ENCODE results near the gene HOMER2. TPM values are rescaled to one million over a fixed set of nuclear protein-coding genes. Genes with fewer than 3 reads are reported as not detected.

Gene HOMER2
- total RNA-seq, 3 donors from 2014 or later: 6.1 to 295 (median 77.7) TPM

DNA sequence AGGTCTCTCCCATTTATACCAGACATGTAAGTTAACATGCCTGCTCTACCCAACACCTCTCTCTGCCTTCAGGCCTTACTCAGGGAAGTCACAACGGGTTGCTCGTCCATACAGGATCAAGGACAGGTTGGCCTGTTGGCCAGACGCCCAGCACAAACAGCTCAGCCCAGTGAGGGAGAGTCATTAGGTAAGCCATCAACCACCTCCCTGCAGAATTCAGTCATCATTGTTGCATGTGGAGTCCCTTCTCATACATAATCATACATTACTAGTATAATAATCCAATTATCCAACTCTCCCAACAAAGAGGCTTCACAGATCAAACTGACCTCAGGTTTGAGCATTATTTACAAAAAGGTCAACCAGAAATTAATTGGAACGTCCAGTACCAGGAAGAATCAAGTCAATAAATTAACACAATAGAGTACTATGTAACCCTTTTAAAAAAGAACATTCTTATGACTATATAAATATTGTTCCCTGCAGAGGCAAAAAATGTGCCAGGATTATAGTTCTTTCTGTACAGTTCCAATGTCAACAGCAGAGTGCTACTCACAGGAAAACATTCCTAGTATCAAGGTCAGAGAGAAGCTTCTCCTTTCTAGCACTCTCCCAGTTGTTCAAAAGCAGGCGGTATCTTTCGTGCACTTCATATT lies 33.2 kb downstream of the HOMER2 start:
- TF ChIP-seq POLR2AphosphoS5 (IDR thresholded peaks at IDR 0.05) (peak in 2 of 3 donors; percentile 45 to 60), POLR2A (IDR thresholded peaks at IDR 0.05) (no peak)
- TF ChIP-seq, protein P1, sequence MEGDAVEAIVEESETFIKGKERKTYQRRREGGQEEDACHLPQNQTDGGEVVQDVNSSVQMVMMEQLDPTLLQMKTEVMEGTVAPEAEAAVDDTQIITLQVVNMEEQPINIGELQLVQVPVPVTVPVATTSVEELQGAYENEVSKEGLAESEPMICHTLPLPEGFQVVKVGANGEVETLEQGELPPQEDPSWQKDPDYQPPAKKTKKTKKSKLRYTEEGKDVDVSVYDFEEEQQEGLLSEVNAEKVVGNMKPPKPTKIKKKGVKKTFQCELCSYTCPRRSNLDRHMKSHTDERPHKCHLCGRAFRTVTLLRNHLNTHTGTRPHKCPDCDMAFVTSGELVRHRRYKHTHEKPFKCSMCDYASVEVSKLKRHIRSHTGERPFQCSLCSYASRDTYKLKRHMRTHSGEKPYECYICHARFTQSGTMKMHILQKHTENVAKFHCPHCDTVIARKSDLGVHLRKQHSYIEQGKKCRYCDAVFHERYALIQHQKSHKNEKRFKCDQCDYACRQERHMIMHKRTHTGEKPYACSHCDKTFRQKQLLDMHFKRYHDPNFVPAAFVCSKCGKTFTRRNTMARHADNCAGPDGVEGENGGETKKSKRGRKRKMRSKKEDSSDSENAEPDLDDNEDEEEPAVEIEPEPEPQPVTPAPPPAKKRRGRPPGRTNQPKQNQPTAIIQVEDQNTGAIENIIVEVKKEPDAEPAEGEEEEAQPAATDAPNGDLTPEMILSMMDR (IDR thresholded peaks at IDR 0.05): no peak
- peak; percentile 88 to 93 for DNase-seq (ENCODE audit: low spot score in 2 of 2)
- intact Hi-C loops (cut with DNase I; ENCODE audit: low total_unique reads): no loop called here
- Histone ChIP-seq H3K4me1 (no peaks in the 10 kb centered on the region), H3K9me3 (no peaks in the 10 kb centered on the region), H3K4me3 (no peak overlapping the region), H3K36me3 (no peaks in the 10 kb centered on the region), H3K27ac (peak overlapping the region; percentile 83 to 88), H3K27me3 (no peaks in the 10 kb centered on the region)

DNA sequence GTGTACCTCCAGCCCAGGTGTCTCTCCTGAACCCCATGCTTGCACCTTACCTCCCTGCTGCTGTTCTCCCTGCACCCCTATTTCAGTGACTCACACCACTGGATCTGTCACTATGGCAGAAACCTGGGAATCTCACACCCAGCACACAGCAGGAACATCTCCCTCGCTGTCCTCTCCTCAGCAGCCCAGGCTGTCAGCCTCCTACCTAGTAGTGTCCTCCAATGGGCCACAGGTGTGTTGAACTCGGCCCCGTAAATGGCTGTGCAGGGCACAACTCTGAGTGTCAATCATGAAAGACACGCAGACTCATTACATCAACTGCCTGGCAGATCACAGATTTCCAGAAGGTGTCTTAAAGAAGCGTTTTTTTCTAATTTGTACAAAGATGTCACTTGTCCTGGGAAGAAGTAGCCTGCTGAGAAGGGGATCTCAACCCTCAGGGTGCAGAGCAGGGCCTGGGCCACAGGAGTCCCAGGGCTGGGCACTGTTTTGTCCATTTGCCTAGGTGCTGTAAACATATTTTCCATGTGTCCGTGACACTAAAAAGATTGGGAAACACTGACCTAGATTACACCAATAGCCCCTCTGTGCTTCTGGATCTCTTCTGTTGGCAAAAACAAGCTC lies 33.8 kb downstream of the HOMER2 start:
- peak in 1 of 2 donors; percentile 34 for DNase-seq (ENCODE audit: low spot score in 2 of 2)
- no peaks in the 10 kb centered on the region for H3K4me1 ChIP-seq
- no peak overlapping the region for H3K4me3 ChIP-seq
- no peaks in the 10 kb centered on the region for H3K36me3 ChIP-seq
- TF ChIP-seq POLR2AphosphoS5 (IDR thresholded peaks at IDR 0.05) (no peak), POLR2A (IDR thresholded peaks at IDR 0.05) (no peak)
- TF ChIP-seq, protein P1 (IDR thresholded peaks at IDR 0.05): no peak
- H3K27me3 ChIP-seq: no peaks in the 10 kb centered on the region
- no peaks in the 10 kb centered on the region for H3K9me3 ChIP-seq
- intact Hi-C loops (cut with DNase I; ENCODE audit: low total_unique reads): no loop called here
- H3K27ac ChIP-seq: peak overlapping the region; percentile 83 to 88

DNA sequence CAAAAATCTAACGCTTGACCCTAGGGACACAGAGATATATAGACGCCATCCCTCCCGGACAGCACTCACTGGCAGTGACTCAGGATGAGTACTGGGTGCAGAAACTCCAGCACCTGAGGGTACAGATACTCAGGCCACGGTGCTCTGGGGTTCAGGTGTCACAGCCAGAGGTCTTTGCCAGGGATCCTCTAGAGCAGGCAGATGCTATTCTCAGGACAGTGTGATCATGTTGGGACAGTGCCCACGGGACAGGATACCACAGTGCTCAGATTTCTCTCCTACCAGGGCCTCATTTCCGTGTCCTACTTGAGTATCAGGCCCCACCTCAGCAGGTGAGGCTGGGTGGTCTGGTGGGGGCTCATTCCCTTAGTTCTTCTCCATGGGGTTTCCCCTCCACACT lies 34.4 kb downstream of the HOMER2 start:
- Histone ChIP-seq H3K27me3 (no peaks in the 10 kb centered on the region), H3K4me3 (no peak overlapping the region), H3K36me3 (no peaks in the 10 kb centered on the region), H3K9me3 (no peaks in the 10 kb centered on the region), H3K4me1 (no peaks in the 10 kb centered on the region), H3K27ac (peak overlapping the region; percentile 83 to 88)
- intact Hi-C loops (cut with DNase I; ENCODE audit: low total_unique reads): no loop called here
- no peak for DNase-seq (ENCODE audit: low spot score in 2 of 2)
- TF ChIP-seq POLR2A (IDR thresholded peaks at IDR 0.05) (no peak), POLR2AphosphoS5 (IDR thresholded peaks at IDR 0.05) (no peak)
- TF ChIP-seq, protein P1 (IDR thresholded peaks at IDR 0.05): no peak

DNA sequence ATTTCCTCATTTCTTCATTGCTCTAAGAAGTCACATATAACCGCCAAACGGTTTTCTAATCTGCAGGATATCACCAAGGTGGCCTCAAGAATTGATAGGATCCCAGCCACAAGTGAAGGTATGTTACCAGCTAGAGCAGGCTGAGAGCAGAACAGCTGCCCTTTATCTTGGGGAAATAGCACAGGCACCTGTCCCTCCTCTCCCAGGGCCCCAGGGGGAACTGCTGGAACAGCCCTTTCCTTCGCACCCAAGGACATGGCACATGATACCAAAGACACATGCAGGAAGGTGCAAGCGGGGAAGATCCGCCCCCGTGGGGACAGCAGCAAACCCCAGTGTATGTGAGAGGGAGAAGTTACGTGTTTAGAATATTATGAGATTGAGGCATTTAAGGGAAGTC lies 35.3 kb downstream of the HOMER2 start:
- Histone ChIP-seq H3K9me3 (no peaks in the 10 kb centered on the region), H3K27ac (peak overlapping the region; percentile 83 to 88), H3K36me3 (no peaks in the 10 kb centered on the region), H3K4me3 (no peak overlapping the region), H3K4me1 (no peaks in the 10 kb centered on the region), H3K27me3 (no peaks in the 10 kb centered on the region)
- TF ChIP-seq POLR2A (IDR thresholded peaks at IDR 0.05) (no peak), POLR2AphosphoS5 (IDR thresholded peaks at IDR 0.05) (peak in 1 of 3 donors; percentile 41)
- intact Hi-C loops (cut with DNase I; ENCODE audit: low total_unique reads): no loop called here
- peak in 1 of 2 donors; percentile 49 for DNase-seq (ENCODE audit: low spot score in 2 of 2)

DNA sequence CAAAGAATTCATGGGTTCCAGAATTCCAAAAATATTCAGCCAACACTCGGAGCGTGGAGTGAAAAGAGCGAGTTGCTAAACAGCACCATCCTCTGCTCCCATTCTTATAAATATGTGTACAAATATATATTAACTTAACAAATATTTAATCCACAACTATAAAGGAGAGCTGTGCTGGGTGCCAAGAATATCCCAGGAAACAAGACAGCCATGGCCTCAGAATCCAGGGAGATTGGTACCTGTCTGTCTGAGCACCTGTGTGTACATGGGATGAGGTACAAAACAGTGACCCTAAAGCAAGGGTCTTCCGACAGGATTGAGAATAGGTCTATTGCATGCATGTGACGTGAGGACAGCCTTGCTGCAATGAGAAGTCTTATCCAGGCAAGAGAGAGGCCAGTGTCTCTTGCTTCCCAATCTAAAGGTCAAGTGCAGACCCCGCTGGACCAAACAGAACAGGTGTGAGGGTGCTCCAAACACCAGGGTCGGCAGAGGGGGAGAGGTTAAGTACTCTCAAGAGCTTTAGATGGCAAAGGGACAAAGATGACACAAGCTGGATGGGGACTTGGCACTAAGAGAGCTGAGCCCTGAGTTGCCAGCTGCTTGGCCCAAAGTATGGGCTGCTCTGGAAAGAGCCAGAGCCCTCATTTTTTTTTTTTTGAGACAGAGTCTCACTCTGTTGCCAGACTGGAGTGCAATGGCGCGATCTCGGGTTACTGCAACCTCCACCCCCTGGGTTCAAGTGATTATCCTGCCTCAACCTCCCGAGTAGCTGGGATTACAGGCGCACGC lies 36.2 kb downstream of the HOMER2 start:
- intact Hi-C loops (cut with DNase I; ENCODE audit: low total_unique reads): no loop called here
- Histone ChIP-seq H3K9me3 (no peaks in the 10 kb centered on the region), H3K4me3 (no peak overlapping the region), H3K36me3 (no peaks in the 10 kb centered on the region), H3K4me1 (no peaks in the 10 kb centered on the region), H3K27ac (peak overlapping the region; percentile 83 to 88), H3K27me3 (no peaks in the 10 kb centered on the region)
- DNase-seq (ENCODE audit: low spot score in 2 of 2): no peak
- TF ChIP-seq, protein P1 (IDR thresholded peaks at IDR 0.05): no peak
- no peak for TF ChIP-seq POLR2A (IDR thresholded peaks at IDR 0.05)
- TF ChIP-seq POLR2AphosphoS5 (IDR thresholded peaks at IDR 0.05): no peak
